ENCODE results near the gene SETDB2.

DNA sequence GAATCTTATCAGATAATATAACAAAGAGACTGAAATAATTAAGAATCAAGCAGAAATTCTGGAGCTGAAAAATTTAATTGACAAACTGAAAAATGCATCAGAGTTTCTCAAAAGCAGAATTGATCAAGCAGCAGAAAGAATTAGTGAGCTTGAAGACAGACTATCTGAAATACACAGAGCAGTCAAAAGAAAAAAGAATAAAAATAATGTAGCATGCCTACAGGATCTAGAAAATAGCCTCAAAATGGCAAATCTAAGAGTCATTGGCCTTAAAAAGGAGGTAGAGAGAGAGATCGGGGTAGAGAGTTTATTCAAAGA lies 39.4 kb upstream of the SETDB2 start:
- TF ChIP-seq, protein P1, sequence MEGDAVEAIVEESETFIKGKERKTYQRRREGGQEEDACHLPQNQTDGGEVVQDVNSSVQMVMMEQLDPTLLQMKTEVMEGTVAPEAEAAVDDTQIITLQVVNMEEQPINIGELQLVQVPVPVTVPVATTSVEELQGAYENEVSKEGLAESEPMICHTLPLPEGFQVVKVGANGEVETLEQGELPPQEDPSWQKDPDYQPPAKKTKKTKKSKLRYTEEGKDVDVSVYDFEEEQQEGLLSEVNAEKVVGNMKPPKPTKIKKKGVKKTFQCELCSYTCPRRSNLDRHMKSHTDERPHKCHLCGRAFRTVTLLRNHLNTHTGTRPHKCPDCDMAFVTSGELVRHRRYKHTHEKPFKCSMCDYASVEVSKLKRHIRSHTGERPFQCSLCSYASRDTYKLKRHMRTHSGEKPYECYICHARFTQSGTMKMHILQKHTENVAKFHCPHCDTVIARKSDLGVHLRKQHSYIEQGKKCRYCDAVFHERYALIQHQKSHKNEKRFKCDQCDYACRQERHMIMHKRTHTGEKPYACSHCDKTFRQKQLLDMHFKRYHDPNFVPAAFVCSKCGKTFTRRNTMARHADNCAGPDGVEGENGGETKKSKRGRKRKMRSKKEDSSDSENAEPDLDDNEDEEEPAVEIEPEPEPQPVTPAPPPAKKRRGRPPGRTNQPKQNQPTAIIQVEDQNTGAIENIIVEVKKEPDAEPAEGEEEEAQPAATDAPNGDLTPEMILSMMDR (IDR thresholded peaks at IDR 0.05; ENCODE audit: extremely low read depth in 1 of 2, insufficient read depth in 1 of 2, low read depth in 1 of 2, low read length in 2 of 2) = no peak
- no peak for TF ChIP-seq POLR2A (IDR thresholded peaks at IDR 0.05; ENCODE audit: low read depth, low read length)
- TF ChIP-seq POLR2AphosphoS5 (IDR thresholded peaks at IDR 0.05; ENCODE audit: insufficient read depth, low read depth, low read length) = no peak
- TF ChIP-seq MYC (IDR thresholded peaks at IDR 0.05; ENCODE audit: low read depth, low read length) = no peak
- no peak for TF ChIP-seq EZH2 (IDR thresholded peaks at IDR 0.05; ENCODE audit: borderline replicate concordance, low read depth, low read length, severe bottlenecking)
- no peak for TF ChIP-seq JUN (IDR thresholded peaks at IDR 0.05; ENCODE audit: borderline replicate concordance, insufficient read depth, insufficient read length, low read depth)
- TF ChIP-seq FOS (IDR thresholded peaks at IDR 0.05; ENCODE audit: borderline replicate concordance, insufficient read depth, low read length) = no peak
- TF ChIP-seq, protein P2, sequence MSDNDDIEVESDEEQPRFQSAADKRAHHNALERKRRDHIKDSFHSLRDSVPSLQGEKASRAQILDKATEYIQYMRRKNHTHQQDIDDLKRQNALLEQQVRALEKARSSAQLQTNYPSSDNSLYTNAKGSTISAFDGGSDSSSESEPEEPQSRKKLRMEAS (IDR thresholded peaks at IDR 0.05; ENCODE audit: insufficient read depth, insufficient read length) = no peak
- TF ChIP-seq GATA2 (IDR thresholded peaks at IDR 0.05; ENCODE audit: insufficient read depth, insufficient read length, low read depth, low read length) = no peak
